ENCODE measurements around the gene NAPSA.

NAPSA gene

DNA sequence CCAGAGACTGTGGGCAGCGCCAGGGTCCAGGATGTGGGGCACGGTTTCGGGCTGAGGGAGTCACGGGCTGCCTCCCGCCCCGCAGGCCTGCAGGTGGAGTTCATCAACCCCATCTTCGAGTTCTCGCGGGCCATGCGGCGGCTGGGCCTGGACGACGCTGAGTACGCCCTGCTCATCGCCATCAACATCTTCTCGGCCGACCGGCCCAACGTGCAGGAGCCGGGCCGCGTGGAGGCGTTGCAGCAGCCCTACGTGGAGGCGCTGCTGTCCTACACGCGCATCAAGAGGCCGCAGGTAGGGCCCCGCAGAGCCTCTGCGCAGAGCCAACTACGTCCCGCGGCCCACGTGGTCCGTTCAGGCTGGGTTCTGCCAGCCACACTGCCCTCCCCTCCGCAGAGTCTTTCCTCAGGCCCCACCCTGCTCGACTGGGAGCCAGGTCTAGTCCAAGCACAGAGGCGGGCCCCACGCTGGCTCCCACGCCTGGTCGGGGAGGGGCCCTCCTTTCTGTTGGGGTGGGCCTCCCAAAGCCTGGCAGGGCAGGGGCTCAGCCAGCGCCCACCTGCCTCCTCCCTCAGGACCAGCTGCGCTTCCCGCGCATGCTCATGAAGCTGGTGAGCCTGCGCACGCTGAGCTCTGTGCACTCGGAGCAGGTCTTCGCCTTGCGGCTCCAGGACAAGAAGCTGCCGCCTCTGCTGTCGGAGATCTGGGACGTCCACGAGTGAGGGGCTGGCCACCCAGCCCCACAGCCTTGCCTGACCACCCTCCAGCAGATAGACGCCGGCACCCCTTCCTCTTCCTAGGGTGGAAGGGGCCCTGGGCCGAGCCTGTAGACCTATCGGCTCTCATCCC lies 16.7 kb upstream of the NAPSA start:
- Histone ChIP-seq H3K36me3 (peaks cover 70% of the 10 kb centered on the region), H3K27ac (no peak overlapping the region), H3K4me3 (ENCODE audit: low read depth, low read length) (no peak overlapping the region), H3K9me3 (ENCODE audit: severe bottlenecking) (no peaks in the 10 kb centered on the region), H3K27me3 (ENCODE audit: insufficient read depth, low read depth, severe bottlenecking) (no peaks in the 10 kb centered on the region)
- DNase-seq: no peak
- TF ChIP-seq, protein P1, sequence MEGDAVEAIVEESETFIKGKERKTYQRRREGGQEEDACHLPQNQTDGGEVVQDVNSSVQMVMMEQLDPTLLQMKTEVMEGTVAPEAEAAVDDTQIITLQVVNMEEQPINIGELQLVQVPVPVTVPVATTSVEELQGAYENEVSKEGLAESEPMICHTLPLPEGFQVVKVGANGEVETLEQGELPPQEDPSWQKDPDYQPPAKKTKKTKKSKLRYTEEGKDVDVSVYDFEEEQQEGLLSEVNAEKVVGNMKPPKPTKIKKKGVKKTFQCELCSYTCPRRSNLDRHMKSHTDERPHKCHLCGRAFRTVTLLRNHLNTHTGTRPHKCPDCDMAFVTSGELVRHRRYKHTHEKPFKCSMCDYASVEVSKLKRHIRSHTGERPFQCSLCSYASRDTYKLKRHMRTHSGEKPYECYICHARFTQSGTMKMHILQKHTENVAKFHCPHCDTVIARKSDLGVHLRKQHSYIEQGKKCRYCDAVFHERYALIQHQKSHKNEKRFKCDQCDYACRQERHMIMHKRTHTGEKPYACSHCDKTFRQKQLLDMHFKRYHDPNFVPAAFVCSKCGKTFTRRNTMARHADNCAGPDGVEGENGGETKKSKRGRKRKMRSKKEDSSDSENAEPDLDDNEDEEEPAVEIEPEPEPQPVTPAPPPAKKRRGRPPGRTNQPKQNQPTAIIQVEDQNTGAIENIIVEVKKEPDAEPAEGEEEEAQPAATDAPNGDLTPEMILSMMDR (IDR thresholded peaks at IDR 0.05; ENCODE audit: low read depth, low read length): no peak

GRCh38 chr19:50380751-50381151 lies 15.3 kb upstream of the NAPSA start:
- Histone ChIP-seq H3K4me3 (ENCODE audit: low read depth, low read length) (no peak overlapping the region), H3K27me3 (ENCODE audit: insufficient read depth, low read depth, severe bottlenecking) (no peaks in the 10 kb centered on the region), H3K27ac (no peak overlapping the region), H3K36me3 (peaks cover 58% of the 10 kb centered on the region), H3K9me3 (ENCODE audit: severe bottlenecking) (no peaks in the 10 kb centered on the region)
- TF ChIP-seq, protein P1 (IDR thresholded peaks at IDR 0.05; ENCODE audit: low read depth, low read length): no peak
- no peak for DNase-seq

GRCh38 chr19:50380137-50380536 lies 14.7 kb upstream of the NAPSA start:
- Histone ChIP-seq H3K27ac (no peak overlapping the region), H3K27me3 (ENCODE audit: insufficient read depth, low read depth, severe bottlenecking) (no peaks in the 10 kb centered on the region), H3K9me3 (ENCODE audit: severe bottlenecking) (no peaks in the 10 kb centered on the region), H3K4me3 (ENCODE audit: low read depth, low read length) (no peak overlapping the region), H3K36me3 (peaks cover 56% of the 10 kb centered on the region)
- DNase-seq: no peak
- TF ChIP-seq, protein P1 (IDR thresholded peaks at IDR 0.05; ENCODE audit: low read depth, low read length): no peak

- Histone ChIP-seq H3K36me3 (peaks cover 56% of the 10 kb centered on the region), H3K9me3 (ENCODE audit: severe bottlenecking) (no peaks in the 10 kb centered on the region), H3K27me3 (ENCODE audit: insufficient read depth, low read depth, severe bottlenecking) (no peaks in the 10 kb centered on the region), H3K27ac (no peak overlapping the region), H3K4me3 (ENCODE audit: low read depth, low read length) (no peak overlapping the region)
- TF ChIP-seq, protein P1 (IDR thresholded peaks at IDR 0.05; ENCODE audit: low read depth, low read length): no peak
- DNase-seq: no peak
Measured at GRCh38 chr19:50379602-50380001, 14.2 kb upstream of the NAPSA start.

DNA sequence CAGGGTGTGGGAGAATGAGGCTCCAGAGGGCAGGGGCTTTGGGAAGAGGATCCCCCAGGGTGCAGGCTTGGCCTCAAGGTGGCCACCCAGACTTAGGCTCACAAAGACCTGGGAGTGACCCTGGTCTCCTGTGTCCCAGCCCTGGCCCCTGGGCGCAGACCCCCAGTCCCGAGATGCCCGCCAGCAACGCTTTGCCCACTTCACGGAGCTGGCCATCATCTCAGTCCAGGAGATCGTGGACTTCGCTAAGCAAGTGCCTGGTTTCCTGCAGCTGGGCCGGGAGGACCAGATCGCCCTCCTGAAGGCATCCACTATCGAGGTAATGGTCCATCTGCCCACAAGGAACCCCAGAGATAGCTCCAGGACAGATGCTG lies 13.4 kb upstream of the NAPSA start:
- Histone ChIP-seq H3K36me3 (peaks cover 56% of the 10 kb centered on the region), H3K9me3 (ENCODE audit: severe bottlenecking) (no peaks in the 10 kb centered on the region)
- DNase-seq: no peak

More for the DNA sequence above, 13.4 kb upstream of the NAPSA start:
- Histone ChIP-seq H3K27ac (no peak overlapping the region), H3K4me3 (ENCODE audit: low read depth, low read length) (no peak overlapping the region), H3K27me3 (ENCODE audit: insufficient read depth, low read depth, severe bottlenecking) (no peaks in the 10 kb centered on the region)
- TF ChIP-seq, protein P1 (IDR thresholded peaks at IDR 0.05; ENCODE audit: low read depth, low read length): no peak
